Osteoblast (primary cell): Measurements from ENCODE around the gene MTERF1. TPM values are rescaled to one million over a fixed set of nuclear protein-coding genes. Genes with fewer than 3 reads are reported as not detected.

ENCODE experiments used
- DNase-seq: peaks from one replicate; pipeline ENCODE4 v3.0.0; 2011; ENCODE audit warnings: low spot score, mixed read lengths; ENCODE audit not compliant: insufficient read length; ENCODE audit errors: missing footprints
- H2AFZ ChIP-seq: 2 replicates; pipeline ENCODE4 v1.6.0; 2011; ENCODE audit warnings: mild to moderate bottlenecking, low read length
- H3K27ac ChIP-seq: 2 replicates; pipeline ENCODE4 v1.5.1; 2011; ENCODE audit warnings: mild to moderate bottlenecking, low read depth, low read length, moderate library complexity
- H3K27me3 ChIP-seq: 2 replicates; pipeline ENCODE4 v1.6.0; 2012; ENCODE audit warnings: mild to moderate bottlenecking, control low read depth, inconsistent platforms, low read length, moderate library complexity; ENCODE audit not compliant: insufficient read depth
- H3K36me3 ChIP-seq: 2 replicates; pipeline ENCODE4 v1.5.1; 2011; ENCODE audit warnings: mild to moderate bottlenecking, low read length, control low read depth, moderate library complexity; ENCODE audit not compliant: insufficient read depth
- H3K4me1 ChIP-seq: 2 replicates; pipeline ENCODE4 v1.5.1; 2011; ENCODE audit warnings: mild to moderate bottlenecking, low read length, control low read depth, moderate library complexity; ENCODE audit not compliant: insufficient read depth
- H3K4me2 ChIP-seq: 2 replicates; pipeline ENCODE4 v1.6.0; 2011; ENCODE audit warnings: mild to moderate bottlenecking, low read length; ENCODE audit not compliant: insufficient read depth
- H3K4me3 ChIP-seq: fragments of 200-600 bp; sonication (generic); 3 replicates; pipeline ENCODE4 v1.5.1; 2012; ENCODE audit warnings: mild to moderate bottlenecking, low read length, inconsistent platforms; ENCODE audit not compliant: insufficient read depth
- H3K79me2 ChIP-seq: 2 replicates; pipeline ENCODE4 v1.6.0; 2012; ENCODE audit warnings: mild to moderate bottlenecking, low read length, control low read depth, inconsistent platforms; ENCODE audit not compliant: insufficient read depth
- H3K9me3 ChIP-seq: 2 replicates; pipeline ENCODE4 v1.5.1; 2011; ENCODE audit warnings: low read depth, low read length, control low read depth
- H4K20me1 ChIP-seq: 2 replicates; pipeline ENCODE4 v1.6.0; 2012; ENCODE audit warnings: mild to moderate bottlenecking, low read length, control low read depth; ENCODE audit not compliant: insufficient read depth
- total RNA-seq: library from RNA; depleted of rRNA; stranded (reverse); fragments of >200 nt; gene quantifications from 2 replicates; pipeline ENCODE4 v1.2.3, GENCODE V29; 2012
- TF ChIP-seq, protein P1 (sequence below): IDR thresholded peaks from 2 replicates; pipeline ENCODE4 v1.5.1; 2011; ENCODE audit warnings: mild to moderate bottlenecking, low read depth, low read length, moderate library complexity; ENCODE audit errors: extremely low read depth

MTERF1 gene
- total RNA-seq, 1 donor: 13.0 TPM

DNA sequence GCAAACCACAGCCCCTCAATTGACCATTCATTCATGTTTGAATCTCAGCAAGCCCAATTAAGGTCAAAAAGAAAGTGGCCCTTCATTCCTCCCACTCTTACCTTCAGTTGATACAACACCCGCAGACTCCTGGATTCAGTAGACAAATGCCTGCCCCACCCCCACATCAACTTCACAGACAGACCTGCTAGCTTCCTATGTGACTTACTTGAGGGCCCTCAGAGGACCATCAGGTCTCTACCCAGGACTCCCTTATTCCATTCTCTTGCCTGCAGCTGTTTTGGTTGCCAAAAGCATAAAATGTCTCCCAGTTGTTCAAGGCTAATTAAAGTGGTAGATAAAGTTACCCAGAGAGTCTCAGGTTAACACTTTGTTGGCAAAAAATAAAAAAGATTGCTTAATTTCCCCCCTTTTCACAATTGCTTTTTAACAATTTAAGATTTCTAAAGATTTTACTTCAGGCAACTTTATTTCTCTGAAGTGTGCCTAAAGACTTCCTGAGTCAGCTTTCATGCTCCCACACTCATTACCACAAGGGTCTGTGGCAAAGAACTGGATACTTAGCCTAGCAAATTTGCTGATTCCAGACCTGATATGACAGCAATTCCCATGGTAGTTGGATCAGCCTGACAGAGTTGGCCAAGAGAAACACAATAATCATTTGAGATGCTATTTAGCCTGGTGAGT, 3.3 kb upstream of the MTERF1 start:
- Histone ChIP-seq H3K27me3 (no peaks in the 10 kb centered on the region), H2AFZ (no peak overlapping the region), H4K20me1 (no peaks in the 10 kb centered on the region), H3K4me3 (no peak overlapping the region), H3K9me3 (no peaks in the 10 kb centered on the region), H3K36me3 (no peaks in the 10 kb centered on the region), H3K4me2 (peak overlapping the region; percentile 31), H3K79me2 (peaks cover 17% of the 10 kb centered on the region), H3K27ac (no peak overlapping the region), H3K4me1 (peaks cover 15% of the 10 kb centered on the region)
- TF ChIP-seq, protein P1, sequence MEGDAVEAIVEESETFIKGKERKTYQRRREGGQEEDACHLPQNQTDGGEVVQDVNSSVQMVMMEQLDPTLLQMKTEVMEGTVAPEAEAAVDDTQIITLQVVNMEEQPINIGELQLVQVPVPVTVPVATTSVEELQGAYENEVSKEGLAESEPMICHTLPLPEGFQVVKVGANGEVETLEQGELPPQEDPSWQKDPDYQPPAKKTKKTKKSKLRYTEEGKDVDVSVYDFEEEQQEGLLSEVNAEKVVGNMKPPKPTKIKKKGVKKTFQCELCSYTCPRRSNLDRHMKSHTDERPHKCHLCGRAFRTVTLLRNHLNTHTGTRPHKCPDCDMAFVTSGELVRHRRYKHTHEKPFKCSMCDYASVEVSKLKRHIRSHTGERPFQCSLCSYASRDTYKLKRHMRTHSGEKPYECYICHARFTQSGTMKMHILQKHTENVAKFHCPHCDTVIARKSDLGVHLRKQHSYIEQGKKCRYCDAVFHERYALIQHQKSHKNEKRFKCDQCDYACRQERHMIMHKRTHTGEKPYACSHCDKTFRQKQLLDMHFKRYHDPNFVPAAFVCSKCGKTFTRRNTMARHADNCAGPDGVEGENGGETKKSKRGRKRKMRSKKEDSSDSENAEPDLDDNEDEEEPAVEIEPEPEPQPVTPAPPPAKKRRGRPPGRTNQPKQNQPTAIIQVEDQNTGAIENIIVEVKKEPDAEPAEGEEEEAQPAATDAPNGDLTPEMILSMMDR: no peak
- DNase-seq: peak; percentile 80

DNA sequence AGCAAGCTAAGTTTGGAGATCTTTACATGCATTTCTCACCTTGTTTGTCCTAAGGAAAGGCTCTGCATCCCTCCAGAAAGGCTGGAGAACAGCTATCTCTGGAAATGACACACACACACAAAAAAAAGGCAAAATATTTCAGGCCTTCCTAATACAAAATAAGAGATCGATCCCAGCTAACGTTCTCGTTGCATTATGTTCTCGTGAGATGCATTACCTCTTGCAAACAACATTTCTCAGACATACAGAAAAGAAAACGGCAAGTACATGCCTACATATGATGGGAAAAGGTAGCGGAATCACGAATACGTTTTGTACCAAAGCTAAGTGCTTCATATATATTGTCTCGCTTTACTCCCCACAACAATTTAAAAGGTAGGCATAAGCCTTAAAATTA, 488 bp downstream of the MTERF1 start:
- H3K9me3 ChIP-seq: no peaks in the 10 kb centered on the region
- H3K79me2 ChIP-seq: peaks cover 51% of the 10 kb centered on the region
- no peaks in the 10 kb centered on the region for H3K27me3 ChIP-seq
- TF ChIP-seq, protein P1: no peak
- H4K20me1 ChIP-seq: no peaks in the 10 kb centered on the region
- peak overlapping the region; percentile 95 for H3K4me2 ChIP-seq
- H3K36me3 ChIP-seq: no peaks in the 10 kb centered on the region
- peak overlapping the region; percentile 97 for H2AFZ ChIP-seq
- peaks cover 15% of the 10 kb centered on the region for H3K4me1 ChIP-seq
- H3K4me3 ChIP-seq: peak overlapping the region; percentile 94
- H3K27ac ChIP-seq: peak overlapping the region; percentile 77
- DNase-seq: no peak

DNA sequence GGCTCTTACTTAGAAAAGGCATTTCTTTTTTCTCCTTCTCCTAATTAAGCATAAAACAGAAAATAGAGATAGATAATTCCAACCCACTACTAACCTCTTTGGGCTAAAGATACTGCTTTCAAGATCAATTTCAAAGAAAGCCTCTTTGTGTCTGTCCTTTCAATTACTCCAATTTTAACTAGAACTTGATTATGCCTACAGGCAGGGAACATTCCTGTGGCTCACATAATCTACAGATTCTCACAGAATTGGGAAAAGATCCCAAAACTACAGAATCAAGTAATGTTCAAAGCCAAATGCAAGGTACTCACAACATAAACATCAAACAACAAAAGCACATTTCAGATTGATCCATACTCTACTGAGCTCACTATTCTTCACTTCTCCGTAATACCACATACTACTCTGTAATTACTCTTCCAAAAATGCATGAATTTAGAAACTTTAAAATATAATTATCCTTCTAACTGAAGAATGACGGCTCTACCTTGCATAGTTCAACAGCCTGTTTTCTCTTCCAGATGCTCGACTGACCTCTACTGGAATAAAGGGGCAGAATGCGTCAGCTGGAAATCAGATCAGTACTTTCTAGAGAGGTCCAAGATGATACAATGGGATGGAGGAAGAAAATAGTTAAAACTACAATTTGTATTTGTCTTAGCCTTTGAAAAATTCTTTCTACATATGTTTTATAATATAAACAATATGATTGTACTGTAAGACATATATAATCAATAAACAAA, 3.9 kb downstream of the MTERF1 start:
- H3K27ac ChIP-seq: no peak overlapping the region
- H4K20me1 ChIP-seq: no peaks in the 10 kb centered on the region
- H3K9me3 ChIP-seq: no peaks in the 10 kb centered on the region
- H3K27me3 ChIP-seq: no peaks in the 10 kb centered on the region
- TF ChIP-seq, protein P1: peak; percentile 53
- no peak overlapping the region for H2AFZ ChIP-seq
- H3K36me3 ChIP-seq: peaks cover 13% of the 10 kb centered on the region
- peaks cover 66% of the 10 kb centered on the region for H3K79me2 ChIP-seq
- peak; percentile 34 for DNase-seq
- H3K4me1 ChIP-seq: peaks cover 7% of the 10 kb centered on the region
- no peak overlapping the region for H3K4me2 ChIP-seq
- H3K4me3 ChIP-seq: no peak overlapping the region

DNA sequence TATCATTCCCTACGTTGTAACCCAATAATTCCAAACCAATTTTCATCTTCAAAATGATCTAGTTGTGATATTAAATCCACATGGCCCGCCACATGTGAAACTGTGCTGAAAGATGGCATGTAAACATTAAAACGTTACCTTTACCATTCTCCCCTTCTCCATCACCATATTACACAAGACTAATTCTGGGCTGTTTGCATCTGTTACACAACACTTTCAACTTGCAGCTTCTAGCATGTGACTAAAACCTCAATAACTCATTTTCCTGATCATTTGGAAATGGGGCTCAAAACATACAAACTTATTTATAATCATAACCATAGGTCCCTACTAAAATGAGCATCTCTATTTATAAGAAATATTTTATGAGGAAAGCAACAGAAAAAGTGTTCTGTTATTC, 4.7 kb downstream of the MTERF1 start:
- H4K20me1 ChIP-seq: no peaks in the 10 kb centered on the region
- H2AFZ ChIP-seq: no peak overlapping the region
- peaks cover 13% of the 10 kb centered on the region for H3K36me3 ChIP-seq
- no peak overlapping the region for H3K4me3 ChIP-seq
- no peak overlapping the region for H3K4me2 ChIP-seq
- TF ChIP-seq, protein P1: no peak
- no peaks in the 10 kb centered on the region for H3K9me3 ChIP-seq
- peaks cover 7% of the 10 kb centered on the region for H3K4me1 ChIP-seq
- peaks cover 66% of the 10 kb centered on the region for H3K79me2 ChIP-seq
- H3K27ac ChIP-seq: no peak overlapping the region
- DNase-seq: no peak
- H3K27me3 ChIP-seq: no peaks in the 10 kb centered on the region
